Activated effector memory CD4-positive, alpha-beta T cell treated with Interleukin-2 at 50 U/mL for 16 hours (primary cell): ENCODE measurements around the gene TCFL5.

Source experiments
- DNase-seq: peaks from one replicate; pipeline ENCODE4 v3.0.0-alpha.2; 2020

Gene TCFL5

GRCh38 chr20:62820962-62821725 lies 40.5 kb downstream of the TCFL5 start:
- no peak for DNase-seq

DNA sequence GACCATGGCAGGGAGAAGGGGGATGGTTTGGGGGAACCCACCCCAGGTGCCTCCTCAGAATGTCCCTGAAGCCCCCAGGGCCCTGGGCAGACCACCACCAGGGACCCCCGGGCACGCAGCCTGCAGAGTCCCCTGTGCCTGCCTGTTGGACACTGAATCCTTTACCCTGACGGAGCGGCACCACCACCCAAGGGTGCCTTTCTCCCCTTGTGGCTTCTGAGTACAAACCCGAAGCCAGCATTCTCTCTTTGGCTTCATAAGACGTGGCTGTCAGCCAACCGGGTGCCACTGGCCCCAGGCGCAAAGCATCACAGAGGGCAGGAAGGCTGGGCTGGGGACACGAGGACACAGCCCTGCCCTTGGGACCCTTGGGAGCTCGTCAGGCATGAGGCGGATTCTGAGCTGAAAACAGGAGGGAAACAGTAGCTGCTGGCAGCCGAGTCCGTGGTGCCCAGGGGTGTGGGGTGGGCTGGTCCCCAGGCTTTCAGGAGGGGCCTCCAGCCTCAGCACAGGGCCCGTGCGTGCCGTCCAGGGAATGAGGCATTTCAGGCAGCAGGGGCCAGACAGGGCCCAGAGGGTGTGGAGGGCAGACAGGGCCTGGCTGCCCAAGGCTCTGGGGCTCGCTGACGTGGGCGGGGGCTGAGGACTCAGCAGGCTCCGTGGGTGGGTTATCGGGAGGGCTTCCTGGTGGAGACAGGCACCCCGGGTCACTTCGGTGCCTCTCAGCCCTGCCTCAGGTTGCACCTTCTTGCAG lies 41.2 kb downstream of the TCFL5 start:
- no peak for DNase-seq

- no peak for DNase-seq
Measured at GRCh38 chr20:62819494-62820174, 42.0 kb downstream of the TCFL5 start.

GRCh38 chr20:62818592-62819493 lies 42.8 kb downstream of the TCFL5 start:
- no peak for DNase-seq

- DNase-seq = no peak
Measured at GRCh38 chr20:62817975-62818591, 43.5 kb downstream of the TCFL5 start.

DNA sequence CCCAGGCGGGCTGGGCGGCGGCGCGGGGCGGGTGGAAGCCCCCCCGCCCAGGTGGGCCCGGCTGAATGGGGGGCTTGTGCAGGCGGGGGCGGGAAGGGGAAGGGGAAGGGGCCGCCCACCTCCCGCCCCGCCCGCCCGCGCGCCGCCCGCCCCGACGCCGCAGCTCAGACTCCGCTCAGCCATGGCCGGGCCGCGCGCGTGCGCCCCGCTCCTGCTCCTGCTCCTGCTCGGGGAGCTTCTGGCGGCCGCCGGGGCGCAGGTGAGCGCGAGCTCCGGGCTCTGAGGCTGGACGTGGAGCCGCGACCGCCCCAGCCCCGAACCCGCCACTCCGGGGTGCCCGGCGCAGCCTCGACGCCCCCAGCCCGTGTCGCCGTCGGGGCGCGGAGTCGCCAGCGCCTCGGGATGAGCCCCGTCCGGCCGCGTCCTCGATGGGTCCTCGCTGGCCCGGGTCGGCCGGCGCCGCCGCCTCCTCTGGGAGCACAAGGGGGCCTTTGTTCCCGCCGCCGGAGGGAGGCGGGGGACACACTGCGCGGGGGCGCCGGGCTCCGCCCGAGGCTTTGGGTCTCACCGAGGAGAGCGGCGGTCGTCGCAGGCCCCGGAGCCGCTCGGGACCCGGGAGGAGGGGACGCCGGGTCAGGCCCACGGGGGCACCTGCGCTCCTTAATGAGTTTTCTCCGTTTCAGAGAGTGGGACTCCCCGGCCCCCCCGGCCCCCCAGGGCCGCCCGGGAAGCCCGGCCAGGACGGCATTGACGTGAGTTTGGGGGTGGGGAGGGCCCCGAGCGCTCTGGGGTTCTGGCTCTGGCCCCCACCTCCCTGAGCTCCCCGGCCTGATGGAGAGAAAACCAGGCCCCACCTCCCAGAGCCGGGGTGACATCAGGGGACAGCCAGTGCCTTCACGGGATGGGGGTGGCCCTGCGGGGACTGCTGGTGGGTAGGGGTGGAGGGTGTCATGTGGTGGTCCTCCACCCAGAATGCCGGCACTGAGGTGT lies 44.4 kb downstream of the TCFL5 start, which contains the start of gene COL9A3:
TSS of gene COL9A3 (plus strand) at position 167 of the 990 bp plus-strand sequence. CDS start at position 182, 15 bp downstream.
- no peak for DNase-seq

- DNase-seq = no peak
Measured at GRCh38 chr20:62816031-62816883, 45.4 kb downstream of the TCFL5 start.

DNA sequence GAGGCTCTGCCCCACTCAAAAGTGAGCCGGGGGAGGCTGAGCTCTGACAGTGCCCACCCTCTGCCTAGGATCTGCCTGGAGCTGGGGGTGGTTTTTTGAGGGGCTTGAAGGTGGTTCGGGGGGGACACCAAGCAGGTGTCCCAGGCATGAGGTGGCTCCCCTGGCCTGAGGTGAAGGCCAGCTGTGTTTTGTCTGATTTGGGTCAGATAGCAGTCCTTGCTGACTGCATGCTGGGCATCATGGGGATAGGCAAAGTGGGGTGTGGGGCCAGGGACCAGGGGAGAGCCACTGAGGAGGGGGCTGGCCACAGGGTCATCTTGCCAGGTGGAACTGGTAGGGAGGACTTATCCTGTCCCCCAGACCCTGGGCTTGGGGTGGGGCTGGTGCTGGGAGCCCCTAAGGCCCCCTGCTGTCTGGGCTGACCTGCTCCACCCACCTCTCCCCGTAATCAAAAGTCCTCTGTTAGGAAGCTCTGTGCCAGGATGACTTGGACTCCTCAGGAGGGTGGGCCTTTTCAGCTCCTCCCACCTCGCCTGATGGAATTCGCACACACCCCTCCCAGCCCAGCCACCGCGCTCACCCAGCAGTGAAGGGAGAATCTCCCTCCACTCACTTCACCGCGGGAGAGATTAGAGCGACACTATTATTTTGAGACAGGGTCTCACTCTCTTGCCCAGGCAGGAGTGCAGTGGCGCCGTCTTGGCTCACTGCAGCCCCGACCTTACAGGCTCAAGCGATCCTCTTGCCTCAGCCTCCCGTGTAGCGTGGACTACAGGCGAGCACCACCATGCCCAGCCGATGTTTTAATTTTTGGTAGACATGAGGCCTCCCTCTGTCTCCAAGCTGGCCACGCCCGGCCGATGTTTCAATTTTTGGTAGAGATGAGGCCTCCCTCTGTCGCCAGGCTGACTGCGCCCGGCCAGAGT lies 46.3 kb downstream of the TCFL5 start:
- no peak for DNase-seq

GRCh38 chr20:62814709-62815065 lies 46.9 kb downstream of the TCFL5 start:
- DNase-seq = no peak

GRCh38 chr20:62814060-62814708 lies 47.4 kb downstream of the TCFL5 start:
- DNase-seq = no peak

GRCh38 chr20:62813588-62813987 lies 48.0 kb downstream of the TCFL5 start:
- DNase-seq = no peak

- DNase-seq = no peak
Measured at GRCh38 chr20:62812907-62813200, 48.8 kb downstream of the TCFL5 start.

DNA sequence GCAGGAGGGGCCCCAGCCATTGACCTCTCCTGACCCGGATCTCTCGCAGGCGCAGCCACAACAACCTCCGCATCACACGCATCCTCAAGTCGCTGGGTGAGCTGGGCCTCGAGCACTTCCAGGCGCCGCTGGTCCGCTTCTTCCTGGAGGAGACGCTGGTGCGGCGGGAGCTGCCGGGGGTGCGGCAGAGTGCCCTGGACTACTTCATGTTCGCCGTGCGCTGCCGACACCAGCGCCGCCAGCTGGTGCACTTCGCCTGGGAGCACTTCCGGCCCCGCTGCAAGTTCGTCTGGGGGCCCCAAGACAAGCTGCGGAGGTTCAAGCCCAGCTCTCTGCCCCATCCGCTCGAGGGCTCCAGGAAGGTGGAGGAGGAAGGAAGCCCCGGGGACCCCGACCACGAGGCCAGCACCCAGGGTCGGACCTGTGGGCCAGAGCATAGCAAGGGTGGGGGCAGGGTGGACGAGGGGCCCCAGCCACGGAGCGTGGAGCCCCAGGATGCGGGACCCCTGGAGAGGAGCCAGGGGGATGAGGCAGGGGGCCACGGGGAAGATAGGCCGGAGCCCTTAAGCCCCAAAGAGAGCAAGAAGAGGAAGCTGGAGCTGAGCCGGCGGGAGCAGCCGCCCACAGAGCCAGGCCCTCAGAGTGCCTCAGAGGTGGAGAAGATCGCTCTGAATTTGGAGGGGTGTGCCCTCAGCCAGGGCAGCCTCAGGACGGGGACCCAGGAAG lies 49.3 kb downstream of the TCFL5 start:
- DNase-seq = no peak

DNA sequence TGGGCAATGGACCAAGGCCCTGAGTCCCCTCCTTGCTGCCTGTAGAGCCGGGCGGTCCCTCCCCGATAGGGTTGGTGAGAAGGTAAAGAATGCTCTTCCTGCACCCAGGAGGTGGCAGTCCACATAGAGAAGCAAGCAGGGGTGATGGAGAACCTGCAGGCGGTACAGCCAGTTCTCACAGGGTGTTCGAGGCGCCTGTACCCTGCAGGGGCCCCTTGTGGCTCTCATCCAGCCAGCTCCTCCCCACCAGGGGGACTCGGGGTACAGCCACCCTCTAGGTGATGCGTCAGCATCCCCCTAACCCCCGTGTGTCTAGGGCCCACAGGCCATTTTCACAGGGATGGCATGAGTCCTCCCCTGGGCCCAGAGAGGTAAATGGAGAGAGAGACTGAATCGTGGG lies 49.9 kb downstream of the TCFL5 start:
- DNase-seq = no peak

GRCh38 chr20:62811320-62811719 lies 50.3 kb downstream of the TCFL5 start:
- no peak for DNase-seq

GRCh38 chr20:62809530-62810428 lies 51.8 kb downstream of the TCFL5 start:
- DNase-seq = no peak
